Thyroid gland (tissue), 4 donors: Measurements from ENCODE around the gene ACAD11. TPM values are rescaled to one million over a fixed set of nuclear protein-coding genes. Genes with fewer than 3 reads are reported as not detected.

Source experiments
- DNase-seq, 2 donors: peaks; one replicate each; pipeline ENCODE4 v3.0.0-alpha.2; 2019
- H3K27ac ChIP-seq, 3 donors: fragments of 200-600 bp; sonication (generic); 1 replicate in 2 of 3; 2 replicates in 1 of 3; pipeline ENCODE4 v1.5.1; 2016 to 2019; ENCODE audit warnings: mild to moderate bottlenecking in 1 of 3, moderate library complexity in 1 of 3
- H3K27me3 ChIP-seq: fragments of 200-600 bp; sonication (generic); one replicate; pipeline ENCODE4 v1.5.1; 2019
- H3K36me3 ChIP-seq, 2 donors: fragments of 200-600 bp; sonication (generic); one replicate each; pipeline ENCODE4 v1.5.1; 2016 to 2019
- H3K4me1 ChIP-seq, 2 donors: fragments of 200-600 bp; sonication (generic); one replicate each; pipeline ENCODE4 v1.5.1; 2017 to 2019
- H3K4me3 ChIP-seq, 3 donors: fragments of 200-600 bp; sonication (generic); replicated peaks in 1 of 3; 1 replicate in 2 of 3; 2 replicates in 1 of 3; pipeline ENCODE4 v1.5.1; 2016; ENCODE audit warnings: mild to moderate bottlenecking in 1 of 3
- H3K9me3 ChIP-seq: fragments of 200-600 bp; sonication (generic); one replicate; pipeline ENCODE4 v1.5.1; 2017
- CTCF ChIP-seq, 6 experiments: fragments of 200-600 bp in 3 of 6; fragments of 450-650 bp in 3 of 6; sonication (generic) in 3 of 6; IDR thresholded peaks; one replicate each; pipeline ENCODE4 v1.5.1; 2016 to 2019; ENCODE audit warnings: antibody characterized with exemption in 6 of 6, mild to moderate bottlenecking in 2 of 6, inconsistent platforms in 1 of 6, moderate library complexity in 1 of 6
- POLR2A ChIP-seq, 2 donors: fragments of 450-650 bp; IDR thresholded peaks; one replicate each; pipeline ENCODE4 v1.6.1; 2017; ENCODE audit warnings: antibody characterized with exemption in 2 of 2, mild to moderate bottlenecking in 2 of 2, moderate library complexity in 1 of 2
- WGBS, 2 donors: methylation state at CpG; one replicate each; pipeline ENCODE4 v1.1.5; 2017; 5-methylcytosine and 5-hydroxymethylcytosine counted together
- intact Hi-C: fragments of 100-400 bp; cut with DNase I; formaldehyde crosslinking; loops from one replicate; pipeline ENCODE4 v1.15.1; 2023
- total RNA-seq, 4 donors: library from RNA; depleted of rRNA; stranded (reverse); fragments of >200 nt; gene quantifications; one replicate each; pipeline ENCODE4 v1.2.3, GENCODE V29; 2016

The ACAD11 gene
- total RNA-seq, result 10 to 100 TPM; 34.9 to 42.6 (median 42.3) TPM

GRCh38 chr3:132659365-132660051, at the start of gene ACAD11:
TSS of gene ACAD11 (minus strand) at chr3:132659809. CDS start at chr3:132659751, 58 bp downstream.
- no peaks in the 10 kb centered on the region for H3K27me3 ChIP-seq
- DNase-seq, result peak; percentile 81 to 84
- intact Hi-C loops, result no loop called here
- TF ChIP-seq POLR2A (IDR thresholded peaks at IDR 0.05) (peak in 1 of 2 donors; percentile 63), CTCF (IDR thresholded peaks at IDR 0.05) (peak; percentile 38 to 61 (median 52))
- H3K9me3 ChIP-seq, result no peaks in the 10 kb centered on the region
- H3K36me3 ChIP-seq, result no peaks in the 10 kb centered on the region
- peak within 1 kb of the TSS; percentile 18 to 92 (median 41) for H3K4me3 ChIP-seq
- peak within 1 kb of the TSS; percentile 56 to 94 (median 94) for H3K27ac ChIP-seq
- peaks cover 15 to 27% of the 10 kb centered on the region in 2 donors for H3K4me1 ChIP-seq
- WGBS, 2 donors, result 0% methylated on average over 19 to 34 of the region's 34 CpGs

GRCh38 chr3:132703733-132704132, 44.1 kb upstream of the ACAD11 start:
- H3K4me3 ChIP-seq, result no peak overlapping the region
- H3K27me3 ChIP-seq, result no peaks in the 10 kb centered on the region
- H3K27ac ChIP-seq, result no peak overlapping the region
- H3K36me3 ChIP-seq, result peaks cover 29 to 51% of the 10 kb centered on the region in 2 donors
- H3K4me1 ChIP-seq, result no peaks in the 10 kb centered on the region
- 99 to 100% methylated on average over 2 of the region's 2 CpGs for WGBS, 2 donors
- DNase-seq, result no peak
- intact Hi-C loops, result no loop called here
- H3K9me3 ChIP-seq, result no peaks in the 10 kb centered on the region
- no peak for TF ChIP-seq CTCF (IDR thresholded peaks at IDR 0.05)
- no peak for TF ChIP-seq POLR2A (IDR thresholded peaks at IDR 0.05)

- Histone ChIP-seq H3K27me3 (no peaks in the 10 kb centered on the region), H3K36me3 (peaks cover 46 to 53% of the 10 kb centered on the region in 2 donors), H3K9me3 (no peaks in the 10 kb centered on the region), H3K4me1 (no peaks in the 10 kb centered on the region), H3K27ac (no peak overlapping the region), H3K4me3 (no peak overlapping the region)
- WGBS, 2 donors, result 89 to 96% methylated on average over 1 of the region's 1 CpG
- DNase-seq, result no peak
- TF ChIP-seq CTCF (IDR thresholded peaks at IDR 0.05) (no peak), POLR2A (IDR thresholded peaks at IDR 0.05) (no peak)
- intact Hi-C loops, result no loop called here
These were observed 35.8 kb upstream of the ACAD11 start for GRCh38 chr3:132695422-132695821.

GRCh38 chr3:132694991-132695390, 35.4 kb upstream of the ACAD11 start:
- no peak for DNase-seq
- H3K9me3 ChIP-seq, result no peaks in the 10 kb centered on the region
- 89% methylated on average over 4 of the region's 4 CpGs for WGBS, 2 donors
- no peak overlapping the region for H3K4me3 ChIP-seq
- TF ChIP-seq POLR2A (IDR thresholded peaks at IDR 0.05) (no peak), CTCF (IDR thresholded peaks at IDR 0.05) (no peak)
- H3K4me1 ChIP-seq, result no peaks in the 10 kb centered on the region
- no peaks in the 10 kb centered on the region for H3K27me3 ChIP-seq
- no peak overlapping the region for H3K27ac ChIP-seq
- peaks cover 47 to 53% of the 10 kb centered on the region in 2 donors for H3K36me3 ChIP-seq
- intact Hi-C loops, result no loop called here

- Histone ChIP-seq H3K4me1 (no peaks in the 10 kb centered on the region), H3K4me3 (no peak overlapping the region), H3K9me3 (no peaks in the 10 kb centered on the region), H3K27me3 (no peaks in the 10 kb centered on the region), H3K36me3 (peaks cover 39 to 56% of the 10 kb centered on the region in 2 donors), H3K27ac (no peak overlapping the region)
- intact Hi-C loops, result no loop called here
- TF ChIP-seq CTCF (IDR thresholded peaks at IDR 0.05) (no peak), POLR2A (IDR thresholded peaks at IDR 0.05) (no peak)
- DNase-seq, result no peak
- 94 to 96% methylated on average over 4 of the region's 4 CpGs for WGBS, 2 donors
These were observed 30.4 kb upstream of the ACAD11 start for GRCh38 chr3:132690040-132690439.
